ENCODE measurements around the gene HLA-DOB. TPM values are rescaled to one million over a fixed set of nuclear protein-coding genes. Genes with fewer than 3 reads are reported as not detected.

The HLA-DOB gene
- polyA plus RNA-seq, 2 donors, result 0.75 to 1.9 TPM

DNA sequence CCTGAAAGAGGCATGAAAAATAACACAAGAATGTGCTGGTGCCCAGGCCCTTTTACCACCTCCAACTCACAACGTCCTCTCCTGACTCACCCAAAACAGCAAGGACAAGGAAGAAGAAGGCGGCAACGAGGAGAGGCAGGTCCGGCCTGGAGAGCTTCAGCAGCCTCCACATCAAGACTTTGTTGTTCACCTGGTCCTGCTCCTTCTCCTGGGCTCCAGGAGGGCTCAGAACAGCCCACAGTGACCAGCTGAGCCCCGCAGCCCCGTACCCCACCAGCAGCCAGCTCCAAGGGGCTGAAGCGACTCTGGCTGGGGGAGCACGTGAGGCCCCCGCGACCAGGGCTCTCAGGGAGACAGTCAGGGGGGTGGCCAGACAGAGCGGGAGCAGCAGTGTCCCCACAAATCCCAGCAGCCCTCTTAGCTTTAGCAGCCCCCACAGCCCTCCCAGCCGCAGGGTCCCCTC is 20.9 kb upstream of the HLA-DOB start:
- no peaks in the 10 kb centered on the region for H3K9me3 ChIP-seq (ENCODE audit: control insufficient read depth in 2 of 2, insufficient read depth in 1 of 2, low read depth in 1 of 2, low read length in 1 of 2)
- peak overlapping the region; percentile 96 to 99 for H3K27ac ChIP-seq (ENCODE audit: low read depth in 2 of 2, low read length in 1 of 2)
- H3K36me3 ChIP-seq (ENCODE audit: control insufficient read depth in 2 of 2, insufficient read depth in 2 of 2, low read length in 1 of 2), result peaks cover 0 to 20% of the 10 kb centered on the region in 2 donors
- peaks cover 2 to 12% of the 10 kb centered on the region in 2 donors for H3K4me1 ChIP-seq (ENCODE audit: control insufficient read depth in 2 of 2, insufficient read depth in 2 of 2, low read length in 1 of 2)
- H3K27me3 ChIP-seq (ENCODE audit: control insufficient read depth in 1 of 2, insufficient read depth in 2 of 2, low read length in 2 of 2), result no peaks in the 10 kb centered on the region
- H3K4me3 ChIP-seq (ENCODE audit: low read depth in 1 of 2, low read length in 2 of 2), result peak overlapping the region; percentile 79 to 81
- 12 to 15% methylated on average over 12 of the region's 12 CpGs for WGBS, 2 donors

DNA sequence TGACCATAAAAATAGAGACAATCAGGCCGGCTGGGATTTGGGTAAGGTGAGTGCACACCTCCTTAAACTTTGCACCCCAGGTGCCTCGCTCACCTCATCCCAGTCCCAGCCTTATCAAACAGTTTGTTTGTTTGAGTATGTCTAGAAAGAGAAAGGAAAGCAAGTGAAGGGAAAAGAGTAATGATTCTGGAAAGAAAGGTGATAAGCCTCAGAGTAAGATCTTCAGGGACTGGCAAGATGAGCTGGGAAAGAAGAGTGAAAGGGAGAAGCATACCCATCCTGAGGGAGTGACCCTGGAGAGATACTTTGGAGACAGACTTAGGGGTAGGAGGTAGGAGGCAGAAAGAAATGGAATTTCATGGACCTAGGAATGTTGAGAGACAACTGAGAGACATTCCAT is 20.1 kb upstream of the HLA-DOB start:
- Histone ChIP-seq H3K27me3 (ENCODE audit: control insufficient read depth in 1 of 2, insufficient read depth in 2 of 2, low read length in 2 of 2) (no peaks in the 10 kb centered on the region), H3K4me3 (ENCODE audit: low read depth in 1 of 2, low read length in 2 of 2) (no peak overlapping the region), H3K4me1 (ENCODE audit: control insufficient read depth in 2 of 2, insufficient read depth in 2 of 2, low read length in 1 of 2) (peaks cover 2 to 6% of the 10 kb centered on the region in 2 donors), H3K9me3 (ENCODE audit: control insufficient read depth in 2 of 2, insufficient read depth in 1 of 2, low read depth in 1 of 2, low read length in 1 of 2) (no peaks in the 10 kb centered on the region), H3K27ac (ENCODE audit: low read depth in 2 of 2, low read length in 1 of 2) (no peak overlapping the region), H3K36me3 (ENCODE audit: control insufficient read depth in 2 of 2, insufficient read depth in 2 of 2, low read length in 1 of 2) (peaks cover 0 to 21% of the 10 kb centered on the region in 2 donors)
- 82 to 88% methylated on average over 2 of the region's 2 CpGs for WGBS, 2 donors

GRCh38 chr6:32835167-32835893 is 18.5 kb upstream of the HLA-DOB start:
- Histone ChIP-seq H3K27me3 (ENCODE audit: control insufficient read depth in 1 of 2, insufficient read depth in 2 of 2, low read length in 2 of 2) (no peaks in the 10 kb centered on the region), H3K27ac (ENCODE audit: low read depth in 2 of 2, low read length in 1 of 2) (no peak overlapping the region), H3K36me3 (ENCODE audit: control insufficient read depth in 2 of 2, insufficient read depth in 2 of 2, low read length in 1 of 2) (peaks cover 3 to 18% of the 10 kb centered on the region in 2 donors), H3K4me1 (ENCODE audit: control insufficient read depth in 2 of 2, insufficient read depth in 2 of 2, low read length in 1 of 2) (peaks cover 2 to 5% of the 10 kb centered on the region in 2 donors), H3K9me3 (ENCODE audit: control insufficient read depth in 2 of 2, insufficient read depth in 1 of 2, low read depth in 1 of 2, low read length in 1 of 2) (no peaks in the 10 kb centered on the region), H3K4me3 (ENCODE audit: low read depth in 1 of 2, low read length in 2 of 2) (no peak overlapping the region)
- 95% methylated on average over 16 of the region's 16 CpGs for WGBS, 2 donors

DNA sequence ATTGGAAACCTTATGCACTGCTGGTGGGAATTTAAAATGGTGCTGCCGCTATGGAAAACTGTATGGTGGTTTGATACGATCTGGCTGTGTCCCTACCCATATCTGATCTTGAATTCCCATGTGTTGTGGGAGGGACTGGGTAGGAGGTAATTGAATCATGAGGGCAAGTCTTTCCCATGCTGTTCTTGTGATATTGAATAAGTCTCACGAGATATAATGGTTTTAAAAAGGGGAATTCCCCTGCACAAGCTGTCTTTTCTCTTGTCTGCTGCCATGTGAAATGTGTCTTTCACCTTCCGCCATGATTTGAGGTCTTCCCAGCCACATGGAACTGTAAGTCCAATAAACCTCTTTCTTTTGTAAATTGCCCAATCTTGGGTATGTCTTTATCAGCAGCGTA is 16.9 kb upstream of the HLA-DOB start:
- 86 to 87% methylated on average over 5 of the region's 5 CpGs for WGBS, 2 donors
- Histone ChIP-seq H3K9me3 (ENCODE audit: control insufficient read depth in 2 of 2, insufficient read depth in 1 of 2, low read depth in 1 of 2, low read length in 1 of 2) (no peaks in the 10 kb centered on the region), H3K27me3 (ENCODE audit: control insufficient read depth in 1 of 2, insufficient read depth in 2 of 2, low read length in 2 of 2) (no peaks in the 10 kb centered on the region), H3K36me3 (ENCODE audit: control insufficient read depth in 2 of 2, insufficient read depth in 2 of 2, low read length in 1 of 2) (peaks cover 9 to 35% of the 10 kb centered on the region in 2 donors), H3K4me3 (ENCODE audit: low read depth in 1 of 2, low read length in 2 of 2) (no peak overlapping the region), H3K27ac (ENCODE audit: low read depth in 2 of 2, low read length in 1 of 2) (no peak overlapping the region), H3K4me1 (ENCODE audit: control insufficient read depth in 2 of 2, insufficient read depth in 2 of 2, low read length in 1 of 2) (peaks cover 2 to 5% of the 10 kb centered on the region in 2 donors)

DNA sequence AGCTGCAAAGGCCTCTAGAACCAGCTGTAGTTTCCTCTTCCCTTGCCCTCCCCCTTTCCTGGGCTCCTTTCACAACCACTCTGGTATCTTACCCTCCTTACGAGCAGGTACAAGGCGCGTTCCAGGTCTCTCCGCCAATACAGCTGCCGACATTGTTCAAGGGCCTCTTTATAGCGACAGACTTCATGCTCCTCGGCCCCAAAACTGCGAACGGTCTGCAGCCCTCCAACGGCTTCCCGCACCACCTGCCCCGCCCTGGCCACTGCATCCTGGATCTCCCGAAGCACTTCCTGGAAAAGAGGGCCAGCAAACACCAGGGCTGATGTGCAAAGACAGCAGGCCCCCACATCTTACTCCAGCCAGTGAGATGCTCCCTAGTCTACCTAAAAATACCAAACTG is 15.7 kb upstream of the HLA-DOB start:
- Histone ChIP-seq H3K4me1 (ENCODE audit: control insufficient read depth in 2 of 2, insufficient read depth in 2 of 2, low read length in 1 of 2) (peaks cover 0 to 3% of the 10 kb centered on the region in 2 donors), H3K9me3 (ENCODE audit: control insufficient read depth in 2 of 2, insufficient read depth in 1 of 2, low read depth in 1 of 2, low read length in 1 of 2) (no peaks in the 10 kb centered on the region), H3K27me3 (ENCODE audit: control insufficient read depth in 1 of 2, insufficient read depth in 2 of 2, low read length in 2 of 2) (no peaks in the 10 kb centered on the region), H3K36me3 (ENCODE audit: control insufficient read depth in 2 of 2, insufficient read depth in 2 of 2, low read length in 1 of 2) (peaks cover 11 to 37% of the 10 kb centered on the region in 2 donors), H3K4me3 (ENCODE audit: low read depth in 1 of 2, low read length in 2 of 2) (no peak overlapping the region), H3K27ac (ENCODE audit: low read depth in 2 of 2, low read length in 1 of 2) (no peak overlapping the region)
- 86% methylated on average over 13 of the region's 13 CpGs for WGBS, 2 donors

- Histone ChIP-seq H3K9me3 (ENCODE audit: control insufficient read depth in 2 of 2, insufficient read depth in 1 of 2, low read depth in 1 of 2, low read length in 1 of 2) (no peaks in the 10 kb centered on the region), H3K36me3 (ENCODE audit: control insufficient read depth in 2 of 2, insufficient read depth in 2 of 2, low read length in 1 of 2) (peaks cover 11 to 37% of the 10 kb centered on the region in 2 donors), H3K27ac (ENCODE audit: low read depth in 2 of 2, low read length in 1 of 2) (no peak overlapping the region), H3K27me3 (ENCODE audit: control insufficient read depth in 1 of 2, insufficient read depth in 2 of 2, low read length in 2 of 2) (no peaks in the 10 kb centered on the region), H3K4me1 (ENCODE audit: control insufficient read depth in 2 of 2, insufficient read depth in 2 of 2, low read length in 1 of 2) (no peaks in the 10 kb centered on the region), H3K4me3 (ENCODE audit: low read depth in 1 of 2, low read length in 2 of 2) (no peak overlapping the region)
- 64 to 71% methylated on average over 5 of the region's 5 CpGs for WGBS, 2 donors
Measured at GRCh38 chr6:32830936-32831335, 14.1 kb upstream of the HLA-DOB start.

- H3K9me3 ChIP-seq (ENCODE audit: control insufficient read depth in 2 of 2, insufficient read depth in 1 of 2, low read depth in 1 of 2, low read length in 1 of 2), result no peaks in the 10 kb centered on the region
- no peak overlapping the region for H3K4me3 ChIP-seq (ENCODE audit: low read depth in 1 of 2, low read length in 2 of 2)
- H3K27ac ChIP-seq (ENCODE audit: low read depth in 2 of 2, low read length in 1 of 2), result no peak overlapping the region
- H3K27me3 ChIP-seq (ENCODE audit: control insufficient read depth in 1 of 2, insufficient read depth in 2 of 2, low read length in 2 of 2), result no peaks in the 10 kb centered on the region
- H3K36me3 ChIP-seq (ENCODE audit: control insufficient read depth in 2 of 2, insufficient read depth in 2 of 2, low read length in 1 of 2), result peaks cover 11 to 30% of the 10 kb centered on the region in 2 donors
- no peaks in the 10 kb centered on the region for H3K4me1 ChIP-seq (ENCODE audit: control insufficient read depth in 2 of 2, insufficient read depth in 2 of 2, low read length in 1 of 2)
- WGBS, 2 donors, result 97 to 100% methylated on average over 5 of the region's 5 CpGs
Measured at GRCh38 chr6:32830017-32830416, 13.2 kb upstream of the HLA-DOB start.

DNA sequence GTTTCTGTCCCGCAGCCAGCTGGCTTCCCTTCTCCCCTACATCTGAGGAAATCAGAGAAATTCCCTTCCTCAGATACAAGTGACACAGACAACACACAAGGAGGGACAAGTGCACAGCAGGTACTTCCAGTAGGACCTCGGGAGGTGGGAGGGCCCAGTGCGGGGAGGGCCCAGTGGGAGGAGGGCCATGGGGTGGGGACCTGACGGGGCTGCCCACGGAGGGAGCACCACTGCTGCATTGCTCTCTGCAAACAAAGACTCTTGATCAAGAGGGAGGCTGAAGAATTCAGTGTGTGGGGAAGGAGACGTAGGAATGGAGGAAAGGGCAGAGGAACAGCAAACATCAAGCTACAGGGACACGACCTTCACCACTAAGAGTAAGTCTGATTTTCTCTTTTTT is 12.7 kb upstream of the HLA-DOB start:
- H3K27me3 ChIP-seq (ENCODE audit: control insufficient read depth in 1 of 2, insufficient read depth in 2 of 2, low read length in 2 of 2), result no peaks in the 10 kb centered on the region
- no peaks in the 10 kb centered on the region for H3K4me1 ChIP-seq (ENCODE audit: control insufficient read depth in 2 of 2, insufficient read depth in 2 of 2, low read length in 1 of 2)
- no peak overlapping the region for H3K4me3 ChIP-seq (ENCODE audit: low read depth in 1 of 2, low read length in 2 of 2)
- no peak overlapping the region for H3K27ac ChIP-seq (ENCODE audit: low read depth in 2 of 2, low read length in 1 of 2)
- no peaks in the 10 kb centered on the region for H3K9me3 ChIP-seq (ENCODE audit: control insufficient read depth in 2 of 2, insufficient read depth in 1 of 2, low read depth in 1 of 2, low read length in 1 of 2)
- H3K36me3 ChIP-seq (ENCODE audit: control insufficient read depth in 2 of 2, insufficient read depth in 2 of 2, low read length in 1 of 2), result peaks cover 11 to 28% of the 10 kb centered on the region in 2 donors
- 74 to 78% methylated on average over 7 of the region's 7 CpGs for WGBS, 2 donors

- Histone ChIP-seq H3K27ac (ENCODE audit: low read depth in 2 of 2, low read length in 1 of 2) (no peak overlapping the region), H3K27me3 (ENCODE audit: control insufficient read depth in 1 of 2, insufficient read depth in 2 of 2, low read length in 2 of 2) (no peaks in the 10 kb centered on the region), H3K36me3 (ENCODE audit: control insufficient read depth in 2 of 2, insufficient read depth in 2 of 2, low read length in 1 of 2) (peaks cover 11 to 21% of the 10 kb centered on the region in 2 donors), H3K9me3 (ENCODE audit: control insufficient read depth in 2 of 2, insufficient read depth in 1 of 2, low read depth in 1 of 2, low read length in 1 of 2) (no peaks in the 10 kb centered on the region), H3K4me3 (ENCODE audit: low read depth in 1 of 2, low read length in 2 of 2) (no peak overlapping the region), H3K4me1 (ENCODE audit: control insufficient read depth in 2 of 2, insufficient read depth in 2 of 2, low read length in 1 of 2) (no peaks in the 10 kb centered on the region)
- WGBS, 2 donors, result 68% methylated on average over 3 of the region's 3 CpGs
Measured at GRCh38 chr6:32827025-32827424, 10.2 kb upstream of the HLA-DOB start.

DNA sequence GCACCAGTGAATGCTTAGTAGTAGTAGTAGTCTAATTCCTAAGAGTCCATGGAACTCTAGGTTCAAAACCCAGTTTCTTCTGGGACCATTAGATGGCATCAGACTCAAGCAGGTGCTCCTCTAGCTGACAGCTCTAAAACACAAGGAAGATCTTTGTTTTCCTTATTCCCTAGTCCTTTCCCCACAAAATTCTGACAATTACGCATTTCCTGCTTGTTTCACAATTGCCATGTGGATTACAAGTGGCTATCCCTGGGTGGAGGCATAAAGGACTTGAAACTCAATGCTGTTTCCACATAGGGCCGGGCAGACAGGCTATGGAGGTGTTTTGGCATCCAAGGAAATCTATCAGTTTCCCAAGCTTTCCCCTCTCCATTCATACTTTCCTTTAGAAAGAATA is 9.2 kb upstream of the HLA-DOB start:
- no peaks in the 10 kb centered on the region for H3K9me3 ChIP-seq (ENCODE audit: control insufficient read depth in 2 of 2, insufficient read depth in 1 of 2, low read depth in 1 of 2, low read length in 1 of 2)
- no peak overlapping the region for H3K27ac ChIP-seq (ENCODE audit: low read depth in 2 of 2, low read length in 1 of 2)
- no peak overlapping the region for H3K4me3 ChIP-seq (ENCODE audit: low read depth in 1 of 2, low read length in 2 of 2)
- H3K36me3 ChIP-seq (ENCODE audit: control insufficient read depth in 2 of 2, insufficient read depth in 2 of 2, low read length in 1 of 2), result peaks cover 11 to 21% of the 10 kb centered on the region in 2 donors
- H3K27me3 ChIP-seq (ENCODE audit: control insufficient read depth in 1 of 2, insufficient read depth in 2 of 2, low read length in 2 of 2), result no peaks in the 10 kb centered on the region
- WGBS, 2 donors, result 46 to 57% methylated on average over 2 of the region's 2 CpGs
- no peaks in the 10 kb centered on the region for H3K4me1 ChIP-seq (ENCODE audit: control insufficient read depth in 2 of 2, insufficient read depth in 2 of 2, low read length in 1 of 2)
